Liver (tissue), 3 donors: ENCODE data around the gene PSMD5.

ENCODE experiments used
- ATF3 ChIP-seq: IDR thresholded peaks from 2 replicates; pipeline ENCODE4 v1.6.1; 2016; ENCODE audit warnings: antibody characterized with exemption
- CTCF ChIP-seq: fragments of 150-350 bp; IDR thresholded peaks from 2 replicates; pipeline ENCODE4 v1.5.1; 2017; ENCODE audit warnings: improper control_type of control experiment, low read depth, low read length; ENCODE audit not compliant: missing input control
- FOXA1 ChIP-seq: IDR thresholded peaks from 2 replicates; pipeline ENCODE4 v1.6.1; 2016; ENCODE audit warnings: antibody characterized with exemption
- GABPA ChIP-seq, 2 donors: IDR thresholded peaks in 1 of 2; conservative IDR thresholded peaks in 1 of 2; 2 replicates each; pipeline ENCODE4 v1.6.1; 2016; ENCODE audit warnings: antibody characterized with exemption in 2 of 2, mild to moderate bottlenecking in 1 of 2, moderate library complexity in 1 of 2
- HNF4G ChIP-seq: IDR thresholded peaks from 2 replicates; pipeline ENCODE4 v1.6.1; 2016; ENCODE audit warnings: antibody characterized with exemption
- JUND ChIP-seq, 2 donors: IDR thresholded peaks; 2 replicates each; pipeline ENCODE4 v1.6.1; 2016; ENCODE audit warnings: antibody characterized with exemption in 2 of 2
- MAX ChIP-seq: IDR thresholded peaks from 2 replicates; pipeline ENCODE4 v1.6.1; 2016; ENCODE audit warnings: antibody characterized with exemption
- RAD21 ChIP-seq, 2 donors: IDR thresholded peaks; 2 replicates each; pipeline ENCODE4 v1.6.1; 2016; ENCODE audit warnings: antibody characterized with exemption in 2 of 2, mild to moderate bottlenecking in 2 of 2
- REST ChIP-seq: IDR thresholded peaks from 2 replicates; pipeline ENCODE4 v1.6.1; 2016; ENCODE audit warnings: antibody characterized with exemption, mild to moderate bottlenecking
- SP1 ChIP-seq: IDR thresholded peaks from 2 replicates; pipeline ENCODE4 v1.6.1; 2018; ENCODE audit warnings: antibody characterized with exemption, mild to moderate bottlenecking
- TAF1 ChIP-seq: conservative IDR thresholded peaks from 2 replicates; pipeline ENCODE4 v1.6.1; 2016; ENCODE audit warnings: antibody characterized with exemption, mild to moderate bottlenecking
- YY1 ChIP-seq: IDR thresholded peaks from 2 replicates; pipeline ENCODE4 v1.6.1; 2016; ENCODE audit warnings: antibody characterized with exemption, mild to moderate bottlenecking
- ZBTB33 ChIP-seq: IDR thresholded peaks from 2 replicates; pipeline ENCODE4 v1.6.1; 2016; ENCODE audit warnings: antibody characterized with exemption
- donor health status: healthy.
- donor health status: healthy.

- TF ChIP-seq CTCF = no peak
- no peak for TF ChIP-seq FOXA1
- TF ChIP-seq ATF3 = no peak
- TF ChIP-seq RAD21 (IDR thresholded peaks at IDR 0.05) = no peak
- no peak for TF ChIP-seq MAX
- TF ChIP-seq TAF1 = no peak
- TF ChIP-seq SP1 = no peak
- TF ChIP-seq JUND (IDR thresholded peaks at IDR 0.05) = no peak
- TF ChIP-seq GABPA (IDR thresholded peaks at IDR 0.05 in 1 of 2, conservative IDR thresholded peaks at IDR 0.05 in 1 of 2) = no peak
- no peak for TF ChIP-seq HNF4G
- no peak for TF ChIP-seq REST
- TF ChIP-seq YY1 = no peak
- no peak for TF ChIP-seq ZBTB33
These were observed 65.9 kb downstream of the PSMD5 start for GRCh38 chr9:120776788-120777187.
